AG09309 (cell line): ENCODE data around the gene GPR17.

Experiments used
- DNase-seq: peaks from one replicate; pipeline ENCODE4 v3.0.0-alpha.2; 2010; ENCODE audit warnings: low read depth
- H3K4me3 ChIP-seq: 2 replicates; pipeline ENCODE4 v1.5.1; 2011; ENCODE audit warnings: mild to moderate bottlenecking, low read depth, low read length, moderate library complexity; ENCODE audit not compliant: control insufficient read depth
- CTCF ChIP-seq: IDR thresholded peaks from 2 replicates; pipeline ENCODE4 v1.5.1; 2011; ENCODE audit warnings: mild to moderate bottlenecking, low read depth, low read length, inconsistent platforms; ENCODE audit not compliant: insufficient read depth, control insufficient read depth; ENCODE audit errors: missing control alignments

The GPR17 gene

GRCh38 chr2:127626175-127626574, 19.8 kb upstream of the GPR17 start:
- DNase-seq, result no peak
- H3K4me3 ChIP-seq, result no peak overlapping the region
- no peak for TF ChIP-seq CTCF

- DNase-seq, result no peak
- no peak overlapping the region for H3K4me3 ChIP-seq
- TF ChIP-seq CTCF, result no peak
Observed at GRCh38 chr2:127626917-127627739, 18.8 kb upstream of the GPR17 start.

GRCh38 chr2:127627740-127628571, 18.0 kb upstream of the GPR17 start:
- no peak for TF ChIP-seq CTCF
- H3K4me3 ChIP-seq, result no peak overlapping the region
- no peak for DNase-seq

- no peak for TF ChIP-seq CTCF
- no peak for DNase-seq
- no peak overlapping the region for H3K4me3 ChIP-seq
Observed at GRCh38 chr2:127628767-127629614, 17.0 kb upstream of the GPR17 start.

- DNase-seq, result no peak
- no peak for TF ChIP-seq CTCF
- H3K4me3 ChIP-seq, result no peak overlapping the region
Observed at GRCh38 chr2:127629637-127630036, 16.3 kb upstream of the GPR17 start.
